Mucosa of stomach (tissue), 1 donor: ENCODE results near the gene ANXA3.

Experiments
- H3K27me3 ChIP-seq: one replicate; pipeline ENCODE4 v1.7.0; 2013; ENCODE audit warnings: mild to moderate bottlenecking, low read length; ENCODE audit not compliant: control insufficient read depth, insufficient read depth
- H3K36me3 ChIP-seq: one replicate; pipeline ENCODE4 v1.7.0; 2013; ENCODE audit warnings: low read length; ENCODE audit not compliant: control insufficient read depth, insufficient read depth
- H3K4me1 ChIP-seq: one replicate; pipeline ENCODE4 v1.7.0; 2013; ENCODE audit warnings: mild to moderate bottlenecking, low read length; ENCODE audit not compliant: control insufficient read depth, insufficient read depth
- H3K4me3 ChIP-seq: one replicate; pipeline ENCODE4 v1.7.0; 2013; ENCODE audit warnings: low read length
- H3K9ac ChIP-seq: one replicate; pipeline ENCODE4 v1.7.0; 2013; ENCODE audit warnings: mild to moderate bottlenecking, low read length, moderate library complexity
- H3K9me3 ChIP-seq: one replicate; pipeline ENCODE4 v1.7.0; 2013; ENCODE audit warnings: mild to moderate bottlenecking, low read length, moderate library complexity; ENCODE audit not compliant: control insufficient read depth
- donor health status: Pancreatic carcinoma.

The ANXA3 gene

DNA sequence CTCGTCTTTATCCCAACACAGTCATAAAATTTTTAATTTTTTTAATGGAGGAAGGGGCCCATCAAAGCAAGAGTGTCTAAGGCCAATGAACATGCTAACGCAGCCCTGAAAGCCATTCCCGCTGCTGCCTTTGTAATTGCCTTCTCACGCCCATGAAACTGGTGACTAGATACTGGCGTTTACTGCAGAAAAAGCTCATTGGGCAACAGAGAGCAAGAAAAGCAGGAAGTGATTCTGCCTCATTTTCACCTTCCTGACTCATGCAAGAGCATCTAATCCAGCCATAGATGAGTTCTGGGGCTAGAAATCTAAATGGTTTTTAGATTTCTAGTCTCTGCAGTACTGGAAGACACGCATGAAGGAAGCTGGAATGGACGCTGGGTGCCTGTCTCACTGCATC is 72.5 kb downstream of the ANXA3 start:
- Histone ChIP-seq H3K4me1 (peaks cover 29% of the 10 kb centered on the region), H3K27me3 (no peaks in the 10 kb centered on the region), H3K9ac (no peak overlapping the region), H3K4me3 (no peak overlapping the region), H3K36me3 (no peaks in the 10 kb centered on the region), H3K9me3 (no peaks in the 10 kb centered on the region)

DNA sequence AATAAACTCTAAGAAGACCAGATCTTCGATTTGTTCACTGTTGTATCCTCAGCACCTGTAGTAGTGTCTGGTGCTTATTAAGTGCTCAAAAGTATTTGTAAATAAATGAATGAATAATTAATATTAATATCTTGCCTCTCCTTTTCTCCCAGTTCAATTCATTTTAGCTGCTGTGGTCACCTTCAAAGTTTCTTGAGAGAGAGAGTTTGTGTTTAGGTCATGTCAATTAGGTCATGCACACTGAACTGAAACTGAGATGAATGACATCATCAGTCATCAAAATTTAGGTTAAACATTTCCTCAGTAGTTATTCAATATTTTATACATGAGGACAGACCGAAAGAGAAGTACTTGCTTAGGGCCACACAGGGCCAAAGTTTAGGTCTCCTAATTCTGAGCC is 73.5 kb downstream of the ANXA3 start:
- no peaks in the 10 kb centered on the region for H3K9me3 ChIP-seq

DNA sequence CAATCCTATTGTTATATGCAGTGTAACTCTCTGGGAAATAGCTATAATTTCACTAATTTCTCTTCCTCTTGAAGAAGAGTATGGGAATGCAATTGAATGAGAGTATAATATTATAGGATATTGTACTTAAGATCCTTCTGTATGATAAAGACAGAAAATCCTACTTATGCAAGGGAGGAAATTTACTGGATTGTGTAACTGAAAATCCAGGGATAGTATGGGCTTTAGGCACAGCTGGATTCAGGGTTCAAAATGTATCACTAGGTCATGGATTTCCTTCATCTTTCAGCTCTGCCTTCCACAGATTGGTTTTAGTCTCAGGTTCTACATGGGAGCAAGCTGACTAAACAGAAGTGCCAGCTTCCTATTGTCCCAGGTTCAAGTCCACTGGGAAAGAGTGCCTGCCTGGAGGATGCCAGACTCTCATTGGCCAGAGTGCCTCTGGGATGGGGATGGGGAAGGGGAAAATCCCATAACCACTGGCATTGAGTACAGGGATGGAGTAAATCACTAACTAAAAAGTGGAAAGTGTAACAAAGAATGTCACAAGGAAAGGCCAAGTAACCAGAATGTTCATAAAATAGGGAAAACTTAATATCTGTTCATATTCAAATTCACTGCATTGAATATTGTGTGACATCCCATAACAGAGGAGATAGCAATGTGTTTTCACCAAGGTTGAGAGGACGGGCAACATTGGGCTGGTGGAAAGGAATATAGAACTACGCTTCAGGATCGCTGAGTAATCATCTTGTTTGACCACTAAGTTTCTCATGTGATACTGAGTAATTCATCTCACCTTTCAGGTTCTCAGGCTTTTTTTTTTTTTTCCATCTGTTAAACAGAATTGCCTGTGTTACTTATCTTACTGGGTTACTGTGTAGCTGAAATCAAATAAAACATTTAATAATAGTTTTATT is 75.7 kb downstream of the ANXA3 start:
- H3K36me3 ChIP-seq = no peaks in the 10 kb centered on the region
- H3K27me3 ChIP-seq = no peaks in the 10 kb centered on the region
- H3K9ac ChIP-seq = no peak overlapping the region
- H3K4me3 ChIP-seq = no peak overlapping the region
- peaks cover 42% of the 10 kb centered on the region for H3K4me1 ChIP-seq
- H3K9me3 ChIP-seq = no peaks in the 10 kb centered on the region

More for the DNA sequence above, 73.5 kb downstream of the ANXA3 start:
- Histone ChIP-seq H3K9ac (no peak overlapping the region), H3K36me3 (no peaks in the 10 kb centered on the region), H3K27me3 (no peaks in the 10 kb centered on the region), H3K4me1 (peaks cover 40% of the 10 kb centered on the region), H3K4me3 (no peak overlapping the region)

DNA sequence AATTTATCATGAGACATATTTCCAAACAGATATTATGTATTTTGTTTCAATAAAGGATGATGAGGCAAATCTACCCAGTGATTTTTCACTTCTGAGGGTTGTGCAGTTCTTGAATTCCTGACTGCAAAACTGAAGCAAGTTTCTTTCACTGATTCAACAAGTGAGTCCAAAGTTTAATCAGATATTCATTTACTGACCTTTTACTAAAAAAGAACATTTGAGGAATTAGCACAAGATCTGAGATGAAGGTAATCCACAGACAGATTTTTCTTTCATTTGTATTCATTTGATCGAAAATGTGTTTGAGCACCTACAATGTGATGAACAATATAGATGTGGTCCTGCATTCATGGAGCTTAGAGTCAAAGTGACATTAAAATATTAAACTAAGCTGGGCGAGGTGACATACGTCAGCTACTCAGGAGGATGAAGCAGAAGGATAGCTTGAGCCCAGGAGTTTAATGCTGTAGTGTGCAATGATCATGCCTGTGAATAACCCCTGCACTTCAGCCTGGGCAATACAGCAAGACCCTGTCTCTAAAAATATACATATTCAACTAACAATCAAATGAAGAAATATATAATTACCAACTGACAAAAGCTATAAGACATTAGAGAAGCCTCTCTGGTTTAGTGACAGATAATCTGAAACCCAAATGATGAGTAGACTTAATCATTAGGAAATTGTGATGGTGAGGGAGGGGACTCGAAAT is 76.6 kb downstream of the ANXA3 start:
- H3K9me3 ChIP-seq = no peaks in the 10 kb centered on the region
- no peaks in the 10 kb centered on the region for H3K36me3 ChIP-seq
- no peak overlapping the region for H3K4me3 ChIP-seq
- H3K27me3 ChIP-seq = no peaks in the 10 kb centered on the region
- H3K9ac ChIP-seq = no peak overlapping the region
- H3K4me1 ChIP-seq = peaks cover 37% of the 10 kb centered on the region

DNA sequence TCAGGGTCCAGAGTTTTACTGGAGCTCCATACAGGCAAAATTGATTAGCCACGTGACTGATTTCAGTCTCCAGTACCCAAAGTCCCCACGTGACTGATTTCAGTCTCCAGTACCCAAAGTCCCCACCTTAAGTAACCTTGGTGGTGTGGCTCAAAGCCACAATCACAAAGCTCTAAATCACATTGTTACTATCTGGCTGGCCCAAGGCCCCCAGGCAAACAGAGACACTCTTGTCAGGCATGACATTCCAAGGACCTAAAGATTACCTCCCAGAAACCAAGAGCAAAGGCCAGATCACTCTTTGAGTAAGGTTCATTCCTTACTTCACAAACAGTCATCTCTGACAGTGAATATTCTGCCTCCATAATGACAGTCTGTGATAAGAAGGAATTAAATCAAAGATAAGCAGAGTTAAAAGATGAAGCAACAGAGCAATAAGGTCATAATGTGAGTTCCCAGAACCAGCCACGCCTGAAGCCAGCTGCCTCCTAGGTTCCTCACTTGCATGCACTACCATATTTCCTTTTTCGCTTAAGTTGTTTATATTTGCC is 78.5 kb downstream of the ANXA3 start:
- Histone ChIP-seq H3K36me3 (no peaks in the 10 kb centered on the region), H3K9ac (no peak overlapping the region), H3K9me3 (no peaks in the 10 kb centered on the region), H3K4me1 (peaks cover 37% of the 10 kb centered on the region), H3K27me3 (no peaks in the 10 kb centered on the region), H3K4me3 (no peak overlapping the region)

DNA sequence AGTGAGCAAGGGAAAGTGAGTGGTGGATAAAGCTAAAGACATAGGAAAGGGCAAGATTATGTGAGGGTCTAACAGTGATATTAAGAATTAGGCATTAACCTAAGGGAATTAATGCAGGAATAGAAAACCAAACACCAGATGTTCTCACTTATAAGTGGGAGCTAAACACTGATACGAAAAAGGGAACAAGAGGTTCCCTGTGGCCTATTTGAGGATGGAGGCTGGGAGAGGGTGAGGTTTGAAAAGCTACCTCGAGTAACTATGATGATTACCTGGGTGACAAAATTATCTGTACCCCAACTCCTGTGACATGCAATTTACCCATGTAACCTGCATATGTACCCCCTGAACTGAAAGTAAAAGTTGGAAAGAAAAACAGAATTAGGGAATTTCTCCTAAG is 79.0 kb downstream of the ANXA3 start:
- no peaks in the 10 kb centered on the region for H3K9me3 ChIP-seq
- no peak overlapping the region for H3K4me3 ChIP-seq
- H3K36me3 ChIP-seq = no peaks in the 10 kb centered on the region
- H3K27me3 ChIP-seq = no peaks in the 10 kb centered on the region
- H3K9ac ChIP-seq = no peak overlapping the region
- peaks cover 37% of the 10 kb centered on the region for H3K4me1 ChIP-seq

DNA sequence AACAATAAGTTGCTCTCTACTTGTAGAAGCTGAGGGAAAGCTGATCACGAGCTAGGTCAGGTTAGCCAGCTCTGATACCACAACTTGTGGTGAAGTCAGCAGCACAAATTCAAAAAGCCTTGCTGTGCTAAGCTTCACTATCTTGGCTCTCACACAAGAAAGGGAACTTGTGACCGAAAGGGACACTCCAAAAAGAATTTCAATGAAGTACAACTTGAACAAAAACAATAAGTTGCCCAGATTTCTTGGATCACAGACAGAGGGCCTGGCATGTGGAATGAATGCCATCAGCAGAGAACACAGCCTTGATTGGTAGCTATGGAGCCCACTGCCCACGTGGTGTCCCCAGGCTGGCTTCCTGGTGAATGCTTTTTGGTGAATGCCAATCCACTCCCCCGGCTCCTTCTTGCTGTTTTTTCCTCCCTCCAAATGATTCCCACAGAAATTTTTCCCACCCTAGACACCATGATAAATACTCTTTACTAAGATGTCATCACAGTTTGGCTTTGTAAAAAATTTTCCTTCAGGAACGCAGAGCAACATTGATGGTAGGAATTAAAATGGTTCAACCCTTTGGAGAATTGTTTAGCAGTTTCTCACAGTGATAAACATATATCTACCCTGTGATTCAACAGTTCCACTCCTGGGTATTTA is 82.6 kb downstream of the ANXA3 start:
- Histone ChIP-seq H3K9ac (no peak overlapping the region), H3K9me3 (no peaks in the 10 kb centered on the region), H3K36me3 (no peaks in the 10 kb centered on the region), H3K4me1 (peaks cover 13% of the 10 kb centered on the region), H3K27me3 (no peaks in the 10 kb centered on the region), H3K4me3 (no peak overlapping the region)

DNA sequence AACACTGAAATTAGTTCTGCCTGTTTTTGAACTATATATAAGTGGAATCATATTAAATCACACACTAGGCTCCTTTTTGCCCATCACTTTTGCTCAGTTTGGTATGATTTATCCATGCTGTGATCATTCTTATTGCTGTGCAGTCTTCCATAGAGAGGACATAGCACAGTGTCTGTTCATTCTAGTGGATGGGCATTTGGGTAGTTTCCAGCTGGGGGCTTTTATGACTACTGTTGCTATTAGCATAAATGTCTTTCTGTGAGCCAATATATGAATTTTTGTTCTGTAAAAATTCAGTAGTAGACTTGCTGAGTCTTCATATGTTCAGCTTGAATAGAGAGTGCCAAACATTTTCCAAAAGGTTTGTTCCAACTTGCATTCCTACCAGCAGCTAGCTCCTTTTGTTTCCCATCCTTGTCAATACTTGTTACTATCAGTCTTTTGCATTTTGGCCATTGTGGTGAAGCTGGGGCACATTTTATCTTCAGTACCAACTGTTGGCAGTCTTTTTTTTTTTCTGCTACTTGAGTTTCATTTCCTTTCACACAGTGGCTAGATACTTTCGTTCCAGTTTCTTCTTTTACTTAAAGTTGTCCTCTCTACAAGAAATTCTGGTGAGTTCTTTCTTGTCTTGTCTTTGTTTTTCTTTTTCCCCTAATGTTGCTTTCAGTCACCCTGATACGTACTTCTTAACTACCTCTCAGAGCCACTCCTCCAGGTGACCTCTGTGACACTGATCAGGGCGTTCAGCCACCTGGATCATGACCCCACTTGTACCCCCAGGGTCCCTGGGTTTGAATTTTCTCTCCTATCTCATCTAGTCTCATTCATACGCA is 87.0 kb downstream of the ANXA3 start:
- H3K9ac ChIP-seq = no peak overlapping the region

DNA sequence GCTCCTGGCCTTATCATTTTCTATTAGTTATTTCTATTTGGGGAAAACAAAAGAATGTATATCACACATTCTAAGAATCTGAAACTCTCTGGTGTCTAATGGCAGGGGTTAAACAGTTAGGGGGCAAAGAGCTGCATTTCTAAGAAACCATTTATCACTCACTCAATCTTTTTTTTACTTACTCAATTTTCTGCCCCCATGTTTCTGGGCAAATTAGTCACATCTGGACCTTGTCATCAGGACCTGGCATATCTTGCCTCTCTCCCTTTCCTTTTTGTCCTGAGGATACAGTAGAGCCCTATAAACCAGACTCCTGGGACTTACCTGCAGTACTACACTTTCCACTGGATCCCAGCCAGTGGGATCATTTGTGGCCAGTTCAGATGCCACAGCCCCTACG is 89.1 kb downstream of the ANXA3 start:
- Histone ChIP-seq H3K4me1 (peaks cover 11% of the 10 kb centered on the region), H3K27me3 (no peaks in the 10 kb centered on the region), H3K9ac (no peak overlapping the region), H3K9me3 (no peaks in the 10 kb centered on the region), H3K4me3 (no peak overlapping the region), H3K36me3 (no peaks in the 10 kb centered on the region)

More for the DNA sequence above, 87.0 kb downstream of the ANXA3 start:
- H3K4me3 ChIP-seq = no peak overlapping the region
- H3K27me3 ChIP-seq = no peaks in the 10 kb centered on the region
- peaks cover 6% of the 10 kb centered on the region for H3K4me1 ChIP-seq
- H3K9me3 ChIP-seq = no peaks in the 10 kb centered on the region
- no peaks in the 10 kb centered on the region for H3K36me3 ChIP-seq

DNA sequence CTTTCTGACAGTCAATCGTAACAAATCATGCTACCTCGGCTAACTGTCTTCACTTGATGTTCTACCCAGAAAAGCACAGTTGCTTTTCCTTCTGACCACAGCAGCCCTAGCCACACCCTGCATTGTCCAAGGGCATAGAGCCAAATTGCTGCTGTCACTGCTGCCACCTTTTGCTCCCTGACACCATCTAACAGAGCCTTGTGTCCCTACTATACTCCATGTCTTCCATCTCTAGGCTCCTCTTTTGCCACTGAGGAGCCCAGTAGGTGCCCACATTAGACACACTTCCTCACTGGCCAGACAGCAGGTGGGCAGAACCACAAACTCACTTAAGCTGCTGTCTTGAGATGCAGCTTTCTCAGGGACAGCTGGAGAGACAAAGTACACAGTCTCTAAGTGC is 91.4 kb downstream of the ANXA3 start:
- Histone ChIP-seq H3K9ac (no peak overlapping the region), H3K4me3 (no peak overlapping the region), H3K4me1 (peaks cover 22% of the 10 kb centered on the region), H3K9me3 (no peaks in the 10 kb centered on the region), H3K27me3 (no peaks in the 10 kb centered on the region), H3K36me3 (no peaks in the 10 kb centered on the region)

DNA sequence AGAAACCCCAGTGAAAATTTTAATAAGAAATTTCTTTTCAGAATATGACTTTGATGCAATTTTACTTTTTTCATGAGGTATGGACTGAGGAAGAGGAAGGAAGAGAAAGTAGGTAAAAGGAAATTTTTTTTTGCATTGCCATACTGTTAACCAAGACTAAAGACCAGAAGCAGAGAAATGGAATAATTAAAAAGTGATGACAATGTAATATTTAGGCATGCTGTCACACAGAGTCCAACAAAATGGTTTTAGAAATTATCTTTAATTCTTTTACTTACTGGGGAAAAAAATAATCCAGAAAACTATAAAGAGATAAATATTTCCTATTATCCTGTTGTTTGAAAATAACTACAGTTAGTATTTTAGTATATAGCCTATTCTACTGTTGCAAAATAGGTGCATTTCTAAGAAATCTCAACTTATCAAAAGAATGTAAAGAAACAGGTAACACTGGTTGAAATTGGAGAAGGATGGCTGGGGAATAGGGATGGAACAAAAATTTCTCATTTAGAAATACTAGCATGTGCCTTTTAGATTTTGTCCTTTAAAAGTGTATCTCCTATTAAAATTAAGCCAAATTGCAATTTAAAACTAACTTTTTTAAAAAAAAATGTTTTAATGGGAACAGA is 92.6 kb downstream of the ANXA3 start:
- Histone ChIP-seq H3K9ac (no peak overlapping the region), H3K9me3 (no peaks in the 10 kb centered on the region), H3K27me3 (no peaks in the 10 kb centered on the region), H3K36me3 (no peaks in the 10 kb centered on the region), H3K4me1 (peaks cover 22% of the 10 kb centered on the region), H3K4me3 (no peak overlapping the region)
